GM21737 (cell line): Measurements from ENCODE around the gene MAP3K5.
A peak's percentile ranks its signal among the peaks of the same experiment; 100 is the strongest.
"Not testable (repeated sequence)": the region's sequence is repeated elsewhere in the genome, so short reads cannot be mapped to it uniquely, and the experiment has no call there.

ENCODE experiments used
- ATAC-seq: cut with Tn5 transposase; IDR thresholded peaks from one replicate; pipeline ENCODE4 v1.9.1; 2021; ENCODE audit warnings: mild to moderate bottlenecking, moderate library complexity; ENCODE audit not compliant: unreplicated experiment

Gene MAP3K5

DNA sequence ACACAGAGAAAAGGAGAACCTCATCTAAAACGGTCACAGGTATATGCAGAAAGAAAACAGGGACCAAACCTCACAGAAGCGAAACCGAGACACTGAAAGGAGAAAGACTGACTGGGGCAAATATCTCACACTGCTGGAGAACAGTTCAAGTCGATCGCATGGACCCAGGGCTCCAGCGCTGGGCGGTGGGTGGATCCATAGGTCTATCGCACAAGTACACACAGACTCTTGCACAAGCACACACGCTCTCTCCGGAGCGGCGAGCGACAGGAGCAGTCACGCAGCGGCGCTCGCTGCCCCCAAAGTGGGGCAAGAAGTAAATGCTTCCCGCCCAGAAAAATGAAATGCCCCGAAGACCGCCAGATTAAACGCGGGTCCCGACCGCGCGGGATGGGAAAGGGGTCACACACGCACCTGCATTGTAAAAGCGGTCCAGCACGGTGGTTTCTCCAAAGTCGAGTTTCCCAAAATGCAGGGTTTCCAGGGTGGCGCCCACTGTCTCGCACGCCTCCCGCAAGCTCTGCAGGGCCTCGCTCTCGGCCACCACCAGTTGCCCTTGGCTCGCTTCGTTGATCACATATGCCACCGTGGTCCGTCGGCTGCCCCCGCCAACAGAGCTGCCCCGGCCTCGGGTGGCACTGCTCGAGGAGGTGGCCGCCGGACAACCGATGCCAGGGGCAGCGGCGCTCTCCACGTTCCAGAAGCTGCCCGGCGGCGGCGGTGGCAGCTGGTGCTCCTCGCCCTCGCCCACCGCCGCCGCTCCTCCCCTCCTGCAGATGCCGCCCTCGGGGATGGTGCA lies 782 bp downstream of the MAP3K5 start:
- peak; percentile 29 for ATAC-seq

- no peak for ATAC-seq
Observed at GRCh38 chr6:136790411-136791295, 1.6 kb downstream of the MAP3K5 start.

DNA sequence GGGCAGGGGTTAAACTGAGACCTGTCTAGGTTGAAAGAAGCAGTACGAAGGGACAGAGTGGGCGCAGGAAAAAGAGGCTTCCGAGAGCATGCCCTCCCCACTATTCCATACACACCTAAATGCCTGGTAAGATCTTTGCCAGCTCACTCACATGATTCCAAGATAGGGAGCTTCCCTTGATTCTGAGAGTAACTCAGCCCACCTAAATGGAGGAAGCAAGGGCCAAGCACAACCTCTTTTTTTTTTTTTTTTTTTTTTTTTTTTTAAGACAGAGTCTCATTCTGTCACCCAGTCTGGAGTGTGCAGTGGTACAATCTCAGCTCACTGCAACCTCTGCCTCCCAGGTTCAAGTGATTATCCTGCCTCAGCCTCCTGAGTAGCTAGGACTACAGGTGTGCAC lies 2.8 kb downstream of the MAP3K5 start:
- ATAC-seq = not testable (repeated sequence)

DNA sequence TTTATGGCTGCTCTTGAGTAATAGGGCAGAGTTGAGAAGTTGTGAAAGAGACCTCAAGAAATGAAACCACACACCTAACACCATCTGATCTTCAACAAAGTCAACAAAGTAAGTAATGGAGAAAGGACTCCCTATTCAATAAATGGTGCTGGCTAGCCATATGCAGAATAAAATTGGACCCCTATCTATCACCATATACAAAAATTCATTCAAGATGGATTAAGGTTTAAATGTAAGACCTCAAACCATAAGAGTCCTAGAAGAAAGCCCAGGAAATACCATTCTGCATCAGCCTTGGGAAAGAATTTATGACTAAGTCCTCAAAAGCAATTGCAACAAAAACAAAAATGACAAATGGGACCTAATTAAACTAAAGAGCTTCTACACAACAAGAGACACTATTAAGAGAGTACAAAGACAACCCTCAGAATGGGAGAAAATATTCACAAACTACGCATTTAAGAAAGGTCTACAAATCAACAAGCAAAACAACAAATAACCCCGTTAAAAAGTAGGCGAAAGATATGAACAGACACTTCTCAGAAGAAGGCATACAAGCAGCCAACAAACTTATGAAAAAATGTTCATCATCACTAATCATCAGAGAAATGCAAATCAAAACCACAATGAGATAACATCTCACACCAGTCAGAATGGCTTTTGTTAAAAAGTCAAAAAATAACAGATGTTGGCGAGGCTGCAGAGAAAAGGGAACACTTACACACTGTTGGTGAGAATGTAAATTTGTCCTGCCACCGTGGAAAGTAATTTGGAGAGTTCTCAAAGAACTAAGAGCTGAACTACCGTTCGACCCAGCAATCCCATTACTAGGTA lies 4.0 kb downstream of the MAP3K5 start:
- ATAC-seq = no peak

- no peak for ATAC-seq
Observed at GRCh38 chr6:136787726-136788068, 4.6 kb downstream of the MAP3K5 start.

DNA sequence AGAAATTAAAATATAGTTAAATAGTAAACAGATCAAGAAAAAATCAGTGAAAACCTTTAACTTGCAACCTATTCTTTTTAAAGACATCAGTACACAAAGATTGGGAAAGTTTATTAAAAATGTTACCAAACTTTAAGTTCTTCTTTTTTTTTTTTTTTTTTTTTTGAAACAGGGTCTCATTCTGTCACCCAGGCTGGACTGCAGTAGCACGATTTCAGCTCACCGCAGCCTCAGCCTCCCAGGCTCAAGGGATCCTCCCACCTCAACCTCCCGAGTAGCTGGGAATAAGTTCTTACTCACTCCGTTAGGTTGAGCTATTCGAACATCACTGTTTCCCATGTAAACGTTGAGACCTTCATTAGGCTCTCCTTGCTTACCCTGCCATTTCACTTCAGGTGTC lies 5.6 kb downstream of the MAP3K5 start:
- ATAC-seq = no peak

GRCh38 chr6:136784910-136785746 lies 7.1 kb downstream of the MAP3K5 start:
- peak; percentile 31 for ATAC-seq

DNA sequence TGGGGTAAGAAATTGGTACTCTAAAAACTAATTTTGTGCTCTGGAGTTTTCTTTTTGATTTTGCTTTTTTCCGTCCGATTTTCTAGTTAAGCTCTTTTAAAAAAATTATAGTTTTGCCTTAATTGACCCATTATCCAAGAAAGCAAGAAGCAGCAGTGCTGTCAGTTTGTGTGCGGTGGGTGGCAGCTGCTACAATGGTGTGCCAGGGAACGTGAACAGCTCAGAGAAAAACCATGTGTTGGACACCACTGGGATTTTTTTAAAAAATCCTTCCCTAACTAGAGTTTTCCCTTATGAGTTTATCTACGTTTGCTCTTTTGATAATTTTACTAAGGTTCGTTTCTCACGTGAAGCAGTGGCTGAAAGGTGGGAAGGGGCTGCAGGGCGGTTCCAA lies 8.0 kb downstream of the MAP3K5 start:
- ATAC-seq = no peak

DNA sequence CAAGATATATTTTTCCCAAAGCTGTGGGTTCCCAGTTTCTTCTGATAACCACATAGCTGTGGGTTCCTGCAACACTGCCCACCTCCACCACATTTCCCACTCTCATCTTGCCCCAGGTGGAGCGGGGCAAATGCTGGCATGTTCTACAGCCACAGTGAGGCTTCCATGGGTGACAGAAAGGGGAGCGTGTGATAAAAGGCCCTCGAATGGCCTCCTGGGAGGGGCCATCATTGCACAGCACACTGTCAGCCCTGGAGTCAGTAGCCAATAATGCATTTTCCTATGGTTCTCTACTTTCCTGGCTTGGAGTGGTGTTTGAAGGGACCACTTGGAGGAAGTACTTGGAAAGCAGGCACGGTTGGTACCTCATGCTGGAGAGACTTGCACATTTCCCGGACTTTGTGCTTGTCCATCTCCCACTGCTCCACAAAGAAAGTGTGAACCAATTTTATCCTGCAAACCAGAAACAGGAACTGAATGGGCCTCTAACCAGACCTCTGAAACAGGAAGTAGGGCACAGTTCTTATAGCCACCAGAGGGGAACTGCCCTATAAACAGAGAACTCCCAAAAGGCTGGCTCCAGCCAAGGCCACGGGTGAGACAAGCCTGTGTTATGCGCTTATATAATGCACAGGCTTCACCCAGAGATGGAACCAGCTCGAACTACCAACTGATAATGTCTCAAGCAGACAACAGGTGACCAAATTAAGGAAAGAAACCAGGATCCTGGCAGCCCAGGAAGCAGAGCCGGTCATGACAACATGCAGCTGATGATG lies 8.6 kb downstream of the MAP3K5 start:
- ATAC-seq = peak; percentile 75

DNA sequence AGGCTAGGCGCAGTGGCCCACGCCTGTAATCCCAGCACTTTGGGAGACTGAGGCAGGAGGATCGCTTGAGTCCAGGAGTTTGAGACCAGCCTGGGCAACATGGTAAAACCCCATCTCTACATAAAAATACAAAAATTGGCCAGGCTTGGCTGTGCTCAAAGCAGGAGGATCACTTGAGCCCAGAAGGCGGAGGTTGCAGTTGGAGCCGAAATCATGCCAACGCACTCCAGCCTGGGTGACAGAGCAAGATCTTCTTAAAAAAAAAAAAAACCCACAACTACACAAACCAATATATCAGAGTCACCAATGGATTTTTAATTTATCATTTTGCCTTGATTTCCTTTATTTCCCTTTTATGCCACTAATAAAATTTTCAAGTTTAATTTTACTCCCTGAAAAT lies 9.3 kb downstream of the MAP3K5 start:
- no peak for ATAC-seq

DNA sequence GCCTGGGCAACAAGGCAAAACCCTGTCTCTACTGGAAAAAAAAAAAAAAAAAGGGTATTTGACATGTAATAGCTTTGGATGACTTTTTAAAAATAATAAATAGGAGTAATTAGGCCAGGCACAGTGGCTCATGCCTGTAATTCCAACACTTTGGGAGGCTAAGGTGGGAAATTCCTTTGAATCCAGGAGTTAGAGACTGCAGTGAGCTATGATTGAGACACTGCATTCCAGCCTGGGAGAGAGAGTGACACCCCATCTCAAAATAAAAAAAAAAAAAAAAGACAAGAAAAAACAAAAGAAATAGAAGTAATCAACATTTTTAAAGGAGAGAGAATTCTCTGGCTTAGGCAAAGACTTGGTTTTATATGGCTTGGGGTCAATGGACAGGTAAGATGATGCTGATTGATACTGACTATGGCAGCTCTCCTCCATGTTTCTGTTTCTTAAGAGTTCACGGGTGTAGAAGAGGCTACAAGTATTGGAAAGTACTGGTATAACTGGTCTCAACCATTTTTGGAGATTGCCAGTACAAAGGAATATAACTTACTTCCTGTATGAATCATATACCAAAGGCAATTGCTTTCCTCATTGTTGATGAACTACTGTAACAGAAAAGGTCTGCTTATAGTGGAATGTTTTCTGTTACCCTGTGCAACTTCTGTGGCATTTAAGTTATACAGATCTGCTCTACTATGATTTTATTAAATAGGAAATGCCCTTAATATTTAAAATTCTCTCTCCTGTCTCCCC lies 10.1 kb downstream of the MAP3K5 start:
- ATAC-seq = no peak

- no peak for ATAC-seq
Observed at GRCh38 chr6:136780972-136781371, 11.3 kb downstream of the MAP3K5 start.

DNA sequence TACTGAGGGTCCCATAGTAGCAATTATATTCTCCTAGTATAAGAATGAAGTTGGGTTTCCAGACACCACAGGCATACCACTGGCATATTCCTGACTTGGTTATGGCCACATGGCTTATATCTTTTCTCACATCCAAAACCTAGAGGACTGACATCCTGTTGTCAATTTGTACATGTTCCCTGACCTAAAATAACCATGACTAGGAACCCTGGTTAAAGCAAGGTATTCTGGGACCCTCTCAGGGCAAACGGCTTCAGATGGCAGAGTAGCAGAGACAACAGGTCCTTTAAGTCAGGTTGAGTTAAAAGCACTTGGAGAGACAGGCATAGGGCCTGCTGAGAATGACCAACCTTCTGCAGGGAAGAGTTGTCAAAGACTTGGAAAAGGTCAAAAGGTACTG lies 12.6 kb downstream of the MAP3K5 start:
- no peak for ATAC-seq

GRCh38 chr6:136777651-136778050 lies 14.6 kb downstream of the MAP3K5 start:
- ATAC-seq = no peak

GRCh38 chr6:136775548-136775947 lies 16.7 kb downstream of the MAP3K5 start:
- no peak for ATAC-seq

DNA sequence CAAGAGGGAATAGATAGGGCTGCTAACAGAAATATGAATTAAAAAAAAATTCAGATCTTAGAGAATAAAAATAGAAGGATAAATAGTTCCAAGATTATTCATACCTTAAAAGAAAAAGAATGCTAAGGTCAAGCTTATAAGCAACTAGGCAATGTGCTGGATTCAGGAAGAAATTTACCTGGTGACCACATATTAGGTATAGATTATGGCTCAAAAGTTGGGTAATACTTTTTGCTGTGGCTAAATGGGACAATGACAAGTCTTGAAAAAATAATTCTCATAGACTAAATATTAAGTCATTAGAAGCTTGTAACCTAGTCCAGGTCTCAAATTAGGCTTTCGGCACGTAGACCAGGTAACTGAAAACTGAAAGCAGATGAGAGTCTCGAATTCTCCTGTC lies 17.2 kb downstream of the MAP3K5 start:
- no peak for ATAC-seq

DNA sequence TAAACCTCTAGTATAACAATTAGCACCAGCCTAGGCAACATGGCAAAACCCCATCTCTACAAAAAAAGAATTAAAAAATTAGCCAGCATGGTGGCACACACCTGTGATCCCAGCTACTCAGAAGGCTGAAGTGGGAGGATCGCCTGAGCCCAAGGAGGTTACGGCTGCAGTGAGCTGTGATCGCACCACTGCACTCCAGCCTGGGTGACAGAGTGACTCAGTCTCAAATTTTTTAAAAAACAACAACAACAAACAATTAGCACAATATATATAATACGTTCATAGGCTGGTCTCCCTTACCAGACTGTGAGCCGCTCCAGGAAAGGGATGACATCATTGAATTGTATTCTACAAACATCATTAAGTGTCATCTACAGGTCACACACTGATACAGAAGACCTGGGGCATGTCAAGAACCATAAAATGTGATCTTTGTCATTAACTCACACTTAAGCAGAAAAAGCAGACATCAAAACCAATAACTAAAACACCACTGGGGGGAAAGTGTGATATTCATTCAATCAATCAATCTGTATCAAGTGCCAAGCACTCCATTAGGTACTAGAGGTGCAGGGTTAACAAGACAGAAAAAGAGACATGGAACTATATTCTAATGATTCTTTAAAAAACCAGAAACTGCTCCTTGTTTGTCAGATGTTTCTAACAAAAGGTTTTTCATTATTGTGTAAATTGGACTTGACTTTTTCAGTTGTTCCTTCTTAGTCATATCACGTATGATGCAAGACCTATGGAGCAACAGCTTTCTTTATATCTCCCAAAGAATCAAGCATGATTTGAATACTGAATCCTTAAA lies 17.8 kb downstream of the MAP3K5 start:
- ATAC-seq = no peak

DNA sequence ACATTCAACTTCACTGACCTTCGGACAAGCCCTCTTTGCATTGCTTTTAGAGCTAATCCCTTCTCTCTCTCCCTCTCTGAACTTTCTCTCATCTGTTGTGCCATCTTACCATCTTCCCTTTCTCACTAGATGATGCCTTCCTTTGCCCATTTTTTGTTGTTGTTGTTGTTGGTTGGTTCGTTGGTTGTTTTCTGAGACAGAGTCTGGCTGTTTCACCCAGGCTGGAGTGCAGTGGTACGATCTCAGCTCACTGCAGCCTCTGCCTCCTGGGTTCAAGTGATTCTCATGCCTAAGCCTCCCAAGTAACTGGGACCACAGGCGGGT lies 18.8 kb downstream of the MAP3K5 start:
- no peak for ATAC-seq
